MCF 10A (cell line): ENCODE data around the gene UGT1A1. TPM values are rescaled to one million over a fixed set of nuclear protein-coding genes. Genes with fewer than 3 reads are reported as not detected.

Experiments used
- Bru-seq: library from RNA; stranded (reverse); fragments of 400-500 nt; gene quantifications from one replicate; lab custom pipeline; 2021; lab: Mats Ljungman, UMichigan
- BruChase-seq, 2 experiments: library from RNA; stranded (reverse); fragments of 400-500 nt; gene quantifications; one replicate each; lab custom pipeline; 2021; lab: Mats Ljungman, UMichigan
- BruUV-seq: library from RNA; stranded (reverse); fragments of 400-500 nt; replicated peaks from 2 replicates; lab custom pipeline; 2021; lab: Mats Ljungman, UMichigan
- CTCF ChIA-PET: fragments of 300-600 bp; sonication (Branson Sonifier 250); formaldehyde crosslinking; extraction: SDS; loops from one replicate; lab custom pipeline; 2021; ENCODE audit warnings: antibody characterized with exemption, inconsistent platforms; lab: Yijun Ruan, JAX
- POLR2A ChIA-PET: fragments of 300-600, 350-650 bp; sonication (Branson Sonifier 250); formaldehyde crosslinking; extraction: SDS; loops from one replicate; lab custom pipeline; 2020; ENCODE audit warnings: antibody characterized with exemption, inconsistent platforms; lab: Yijun Ruan, JAX
- DNase-seq: peaks from one replicate; pipeline ENCODE4 v3.0.0-alpha.2; 2018; ENCODE audit not compliant: unreplicated experiment
- H3K27ac Mint-ChIP-seq: one replicate; pipeline ENCODE4 v1.8.0; 2022; ENCODE audit warnings: mild to moderate bottlenecking, low read depth, mixed read lengths; ENCODE audit not compliant: unreplicated experiment
- H3K27me3 Mint-ChIP-seq: one replicate; pipeline ENCODE4 v1.8.0; 2022; ENCODE audit warnings: mixed read lengths; ENCODE audit not compliant: insufficient read depth, unreplicated experiment
- H3K36me3 Mint-ChIP-seq: one replicate; pipeline ENCODE4 v1.8.0; 2022; ENCODE audit warnings: mild to moderate bottlenecking, moderate library complexity, mixed read lengths; ENCODE audit not compliant: insufficient read depth, unreplicated experiment
- H3K4me1 Mint-ChIP-seq: one replicate; pipeline ENCODE4 v1.8.0; 2022; ENCODE audit warnings: mixed read lengths; ENCODE audit not compliant: insufficient read depth, unreplicated experiment
- H3K4me3 Mint-ChIP-seq: one replicate; pipeline ENCODE4 v1.8.0; 2022; ENCODE audit warnings: mild to moderate bottlenecking, moderate library complexity, mixed read lengths; ENCODE audit not compliant: unreplicated experiment
- H3K9me3 Mint-ChIP-seq: one replicate; pipeline ENCODE4 v1.8.0; 2022; ENCODE audit warnings: mixed read lengths; ENCODE audit not compliant: unreplicated experiment
- CTCF ChIP-seq: fragments of 200-600 bp; IDR thresholded peaks from one replicate; pipeline ENCODE4 v1.8.0; 2022; ENCODE audit warnings: antibody characterized with exemption, mild to moderate bottlenecking; ENCODE audit not compliant: unreplicated experiment
- intact Hi-C: fragments of 100-400 bp; cut with micrococcal nuclease; formaldehyde crosslinking; loops from 2 replicates; pipeline ENCODE4 v1.14.1; 2022
- long read RNA-seq: library from polyadenylated mRNA; stranded (forward); transcript quantifications from one replicate; pipeline ENCODE4 v2.0.0, GENCODE V29; 2022
- total RNA-seq: library from RNA; stranded (reverse); gene quantifications from 2 replicates; pipeline ENCODE4 v1.2.3, GENCODE V29; 2022

UGT1A1 gene
- total RNA-seq (not detected in 2 replicates), Bru-seq, nascent RNA (percentile 22 among the genes with signal in this experiment), BruChase-seq, experiment 1, labeled RNA remaining after a 6-hour chase (percentile 16 among the genes with signal in this experiment), BruChase-seq, experiment 2, labeled RNA remaining after a 2-hour chase (percentile 24 among the genes with signal in this experiment)
- long read RNA-seq = 0 reads

- Mint-ChIP-seq H3K27me3 (no peaks in the 10 kb centered on the region), H3K36me3 (no peaks in the 10 kb centered on the region), H3K4me1 (peaks cover 15% of the 10 kb centered on the region), H3K4me3 (no peak within 1 kb of the TSS), H3K27ac (no peak within 1 kb of the TSS), H3K9me3 (no peaks in the 10 kb centered on the region)
- DNase-seq = no peak
- intact Hi-C loops = no loop called here
- no peak for TF ChIP-seq CTCF
- POLR2A ChIA-PET = no interaction called here
- CTCF ChIA-PET = interaction anchor here (0.8 to 1.9 kb wide), 2 partner anchors 48 to 102 kb away, joined by 3 to 4 read pairs; no protein-coding TSS in a partner anchor
- BruUV-seq = no TSS peak
These were observed at the start of gene UGT1A1 for GRCh38 chr2:233760043-233760442. UGT1A1 (plus strand) TSS chr2:233760270; CDS start chr2:233760288, 18 bp downstream.

- no peaks in the 10 kb centered on the region for H3K9me3 Mint-ChIP-seq
- intact Hi-C loops = loop anchor here (2.0 to 5.0 kb wide), 4 partner anchors 145 to 307 kb away; partner anchors contain the start of gene USP40
These were observed 48.6 kb upstream of the UGT1A1 start for GRCh38 chr2:233711312-233712008.

GRCh38 chr2:233712611-233713261 lies 47.3 kb upstream of the UGT1A1 start, which contains the start of gene UGT1A5:
UGT1A5 (plus strand) TSS chr2:233712907; CDS start chr2:233712992, 85 bp downstream.
- intact Hi-C loops = loop anchor here (5.0 kb wide), 2 partner anchors 215 to 225 kb away; no protein-coding TSS in a partner anchor
- H3K4me1 Mint-ChIP-seq = peaks cover 19% of the 10 kb centered on the region
- H3K4me3 Mint-ChIP-seq = no peak within 1 kb of the TSS
- CTCF ChIA-PET = interaction anchor here (0.6 to 2.8 kb wide), 12 partner anchors 17 to 264 kb away, joined by 3 to 18 read pairs (median 4); partner anchors contain the start of genes UGT1A1, UGT1A6 and USP40
- H3K9me3 Mint-ChIP-seq = no peaks in the 10 kb centered on the region
- no peaks in the 10 kb centered on the region for H3K27me3 Mint-ChIP-seq
- POLR2A ChIA-PET = interaction anchor here (0.7 to 1.0 kb wide), 3 partner anchors 22 to 220 kb away, joined by 3 read pairs; no protein-coding TSS in a partner anchor
- H3K36me3 Mint-ChIP-seq = peaks cover 7% of the 10 kb centered on the region
- no TSS peak for BruUV-seq
- no peak within 1 kb of the TSS for H3K27ac Mint-ChIP-seq
- no peak for TF ChIP-seq CTCF
- DNase-seq = no peak

More at GRCh38 chr2:233711312-233712008, 48.6 kb upstream of the UGT1A1 start:
- peaks cover 7% of the 10 kb centered on the region for H3K36me3 Mint-ChIP-seq
- CTCF ChIA-PET = interaction anchor here (0.6 to 2.8 kb wide), 21 partner anchors 20 to 266 kb away, joined by 3 to 18 read pairs (median 4); partner anchors contain the start of genes UGT1A1, UGT1A6 and USP40
- TF ChIP-seq CTCF = peak; percentile 89
- H3K4me1 Mint-ChIP-seq = peaks cover 31% of the 10 kb centered on the region
- BruUV-seq = no TSS peak
- POLR2A ChIA-PET = interaction anchor here (1.0 to 1.4 kb wide), 4 partner anchors 21 to 218 kb away, joined by 3 to 7 read pairs (median 4); no protein-coding TSS in a partner anchor
- no peak overlapping the region for H3K4me3 Mint-ChIP-seq
- no peaks in the 10 kb centered on the region for H3K27me3 Mint-ChIP-seq
- H3K27ac Mint-ChIP-seq = no peak overlapping the region
- peak; percentile 86 for DNase-seq
